Skeletal muscle satellite cell (primary cell): Measurements from ENCODE around the gene H6PD.

Experiments
- H3K27me3 ChIP-seq: 2 replicates; pipeline ENCODE4 v1.7.0; 2013; ENCODE audit warnings: low read length; ENCODE audit not compliant: control insufficient read depth, insufficient read depth
- H3K36me3 ChIP-seq: 2 replicates; pipeline ENCODE4 v1.7.0; 2013; ENCODE audit warnings: mild to moderate bottlenecking, control low read depth, low read length; ENCODE audit not compliant: insufficient read depth
- H3K4me1 ChIP-seq: 2 replicates; pipeline ENCODE4 v1.7.0; 2013; ENCODE audit warnings: low read length; ENCODE audit not compliant: control insufficient read depth, insufficient read depth
- H3K4me2 ChIP-seq: 2 replicates; pipeline ENCODE4 v1.7.0; 2013; ENCODE audit warnings: mild to moderate bottlenecking, low read length
- H3K4me3 ChIP-seq: 2 replicates; pipeline ENCODE4 v1.7.0; 2013; ENCODE audit warnings: low read length
- H3K9ac ChIP-seq: 2 replicates; pipeline ENCODE4 v1.7.0; 2013; ENCODE audit warnings: mild to moderate bottlenecking, low read depth, low read length, moderate library complexity
- H3K9me3 ChIP-seq: replicated peaks from 2 replicates; pipeline ENCODE4 v1.7.0; 2013; ENCODE audit warnings: mild to moderate bottlenecking, control low read depth, low read length

The H6PD gene

DNA sequence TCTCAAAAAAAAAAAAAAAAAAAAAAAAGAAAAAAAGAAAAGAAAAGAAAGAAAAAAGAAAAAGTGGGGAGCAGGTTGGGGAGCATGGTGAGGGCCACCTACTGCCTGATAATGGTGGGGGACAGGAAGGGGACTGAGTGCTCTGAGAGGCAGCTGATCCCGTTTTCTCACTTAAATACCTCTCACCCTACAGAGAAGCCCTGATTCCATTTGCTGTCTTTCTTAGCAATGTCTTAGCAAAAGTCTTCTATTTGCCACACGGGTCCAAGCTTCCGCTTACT is 692 bp upstream of the H6PD start:
- peaks cover 52% of the 10 kb centered on the region for H3K4me1 ChIP-seq
- H3K9ac ChIP-seq = peak overlapping the region; percentile 78

DNA sequence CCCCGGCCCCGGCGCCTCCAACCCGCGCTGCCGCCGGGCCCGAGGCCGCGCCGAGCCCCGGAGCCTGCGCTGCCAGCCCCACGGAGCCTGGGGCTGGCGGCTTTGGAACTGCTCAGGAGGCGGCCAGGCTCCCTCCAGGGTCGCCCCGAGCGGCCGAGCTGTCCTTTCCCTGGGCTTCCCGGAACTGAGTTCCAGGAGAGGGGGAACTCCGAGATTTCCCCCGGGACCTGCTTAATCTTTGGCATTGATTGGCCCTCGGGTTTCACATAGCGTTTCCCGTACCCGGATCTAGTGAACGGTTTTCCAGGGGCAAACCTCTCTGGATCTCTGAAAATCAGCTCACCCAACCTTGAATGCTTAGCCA is 504 bp downstream of the H6PD start:
- peak overlapping the region; percentile 83 for H3K4me2 ChIP-seq
- peak overlapping the region; percentile 82 for H3K4me3 ChIP-seq
- H3K9ac ChIP-seq = peak overlapping the region; percentile 98
- peaks cover 63% of the 10 kb centered on the region for H3K4me1 ChIP-seq
- no peaks in the 10 kb centered on the region for H3K36me3 ChIP-seq
- H3K9me3 ChIP-seq = no peaks in the 10 kb centered on the region
- no peaks in the 10 kb centered on the region for H3K27me3 ChIP-seq

More for the DNA sequence above, 692 bp upstream of the H6PD start:
- no peaks in the 10 kb centered on the region for H3K27me3 ChIP-seq
- H3K36me3 ChIP-seq = no peaks in the 10 kb centered on the region
- H3K4me2 ChIP-seq = peak overlapping the region; percentile 88
- peak overlapping the region; percentile 70 for H3K4me3 ChIP-seq
- H3K9me3 ChIP-seq = no peaks in the 10 kb centered on the region

DNA sequence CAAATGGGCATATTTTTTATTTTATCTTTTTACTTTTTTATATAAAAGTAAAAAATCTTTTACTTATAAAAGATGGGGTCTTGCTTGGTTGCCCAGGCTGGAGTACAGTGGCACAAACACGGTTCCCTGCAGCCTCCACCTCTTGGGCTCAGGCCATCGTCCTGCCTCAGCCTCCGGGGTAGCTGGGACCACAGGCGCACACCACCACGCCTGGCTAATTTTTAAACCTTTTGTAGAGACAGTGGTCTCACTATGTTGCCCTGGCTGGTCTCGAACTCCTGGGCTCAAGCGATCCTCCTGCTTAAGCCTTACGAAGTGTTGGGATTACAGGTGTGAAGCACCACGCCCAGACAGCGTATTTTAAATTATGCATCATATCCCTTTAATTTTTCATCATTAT is 986 bp downstream of the H6PD start:
- Histone ChIP-seq H3K4me3 (peak overlapping the region; percentile 82), H3K4me1 (peaks cover 68% of the 10 kb centered on the region)

DNA sequence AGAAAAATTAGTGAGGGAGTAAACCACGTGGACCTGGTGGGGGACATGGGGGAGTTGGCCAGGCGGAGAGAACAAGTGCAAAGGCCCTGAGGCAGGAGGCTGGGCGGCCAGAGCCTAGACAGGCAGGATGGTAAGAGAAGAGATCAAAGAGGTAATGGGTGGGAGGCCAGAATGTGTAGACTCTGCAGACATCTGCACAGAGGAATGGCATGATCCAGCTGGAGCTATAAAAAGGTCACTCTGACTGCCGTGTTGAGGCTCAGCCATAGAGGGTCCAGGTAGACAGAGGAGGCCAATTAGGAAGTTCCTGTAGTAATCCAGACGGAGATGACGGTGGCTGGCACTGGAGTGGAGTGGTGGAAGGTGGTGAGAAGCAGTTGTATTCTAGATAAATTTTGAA is 3.6 kb downstream of the H6PD start:
- no peak overlapping the region for H3K4me3 ChIP-seq
- H3K27me3 ChIP-seq = no peaks in the 10 kb centered on the region
- H3K4me1 ChIP-seq = peaks cover 79% of the 10 kb centered on the region
- peak overlapping the region; percentile 11 for H3K9ac ChIP-seq
- H3K4me2 ChIP-seq = peak overlapping the region; percentile 12
- peaks cover 8% of the 10 kb centered on the region for H3K36me3 ChIP-seq
- H3K9me3 ChIP-seq = no peaks in the 10 kb centered on the region

More for the DNA sequence above, 986 bp downstream of the H6PD start:
- Histone ChIP-seq H3K27me3 (no peaks in the 10 kb centered on the region), H3K9ac (peak overlapping the region; percentile 98), H3K9me3 (no peaks in the 10 kb centered on the region), H3K4me2 (peak overlapping the region; percentile 83), H3K36me3 (no peaks in the 10 kb centered on the region)

DNA sequence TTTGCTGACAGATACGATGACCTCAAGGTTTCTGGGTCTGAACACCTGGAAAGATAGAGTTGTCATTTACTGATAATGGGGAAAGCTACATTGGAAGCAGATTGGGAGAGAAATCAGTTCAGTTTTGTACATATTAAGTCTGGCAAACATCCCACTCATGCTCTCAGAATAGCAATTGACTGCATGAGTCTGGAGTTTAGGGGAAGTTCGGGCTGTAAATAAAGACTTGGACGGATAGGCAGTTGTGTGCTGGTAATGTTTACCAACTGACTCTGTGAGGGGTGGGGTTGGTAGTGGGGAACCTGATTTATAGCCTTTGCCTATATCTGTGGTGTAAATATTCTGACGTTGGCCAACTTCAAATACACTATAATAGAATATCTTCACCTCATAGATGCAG is 4.0 kb downstream of the H6PD start:
- peaks cover 78% of the 10 kb centered on the region for H3K4me1 ChIP-seq
- H3K36me3 ChIP-seq = peaks cover 12% of the 10 kb centered on the region
- H3K9ac ChIP-seq = peak overlapping the region; percentile 89
- H3K4me2 ChIP-seq = peak overlapping the region; percentile 12
- H3K9me3 ChIP-seq = no peaks in the 10 kb centered on the region
- no peak overlapping the region for H3K4me3 ChIP-seq
- H3K27me3 ChIP-seq = no peaks in the 10 kb centered on the region

DNA sequence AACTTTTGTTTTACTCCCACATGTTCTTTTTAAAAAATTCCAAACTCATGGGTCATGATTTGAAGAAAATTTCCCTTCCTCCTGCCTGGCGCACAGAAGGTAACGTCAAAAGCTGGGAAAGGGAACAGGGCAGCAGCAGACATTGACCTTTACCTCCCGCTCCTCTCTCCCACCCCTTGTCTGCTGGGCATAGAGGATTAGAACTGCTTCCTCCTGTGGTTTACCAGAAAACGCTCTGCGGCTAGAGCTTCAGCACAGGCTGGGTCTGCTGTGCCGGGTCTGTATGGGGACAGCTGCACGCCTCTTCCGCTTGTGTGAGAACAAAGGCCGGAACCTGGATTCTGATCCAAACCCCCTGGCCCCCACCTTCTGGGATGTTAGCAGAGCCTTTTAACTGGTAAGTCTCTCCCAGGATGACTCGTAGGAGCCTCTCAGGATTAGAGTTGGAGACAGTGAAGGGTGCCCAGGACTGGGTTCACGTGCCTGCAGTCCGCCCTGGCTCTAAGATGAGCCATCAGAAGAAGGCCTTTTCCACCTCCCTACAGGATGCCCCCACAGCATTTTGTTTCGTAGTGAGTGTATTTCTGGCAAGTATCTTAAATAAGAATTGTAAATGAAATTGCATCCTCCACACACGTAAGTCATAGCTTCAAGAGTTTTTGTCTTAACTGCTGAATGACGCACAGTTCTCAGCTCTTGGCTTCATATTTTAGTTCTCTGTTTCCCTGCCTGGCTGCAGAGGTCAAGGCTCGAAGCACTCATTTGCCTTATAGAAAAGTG is 5.2 kb downstream of the H6PD start:
- Histone ChIP-seq H3K9ac (peak overlapping the region; percentile 89), H3K4me2 (peak overlapping the region; percentile 76), H3K4me1 (peaks cover 81% of the 10 kb centered on the region), H3K9me3 (no peaks in the 10 kb centered on the region), H3K27me3 (no peaks in the 10 kb centered on the region), H3K36me3 (peaks cover 13% of the 10 kb centered on the region), H3K4me3 (peak overlapping the region; percentile 52)

DNA sequence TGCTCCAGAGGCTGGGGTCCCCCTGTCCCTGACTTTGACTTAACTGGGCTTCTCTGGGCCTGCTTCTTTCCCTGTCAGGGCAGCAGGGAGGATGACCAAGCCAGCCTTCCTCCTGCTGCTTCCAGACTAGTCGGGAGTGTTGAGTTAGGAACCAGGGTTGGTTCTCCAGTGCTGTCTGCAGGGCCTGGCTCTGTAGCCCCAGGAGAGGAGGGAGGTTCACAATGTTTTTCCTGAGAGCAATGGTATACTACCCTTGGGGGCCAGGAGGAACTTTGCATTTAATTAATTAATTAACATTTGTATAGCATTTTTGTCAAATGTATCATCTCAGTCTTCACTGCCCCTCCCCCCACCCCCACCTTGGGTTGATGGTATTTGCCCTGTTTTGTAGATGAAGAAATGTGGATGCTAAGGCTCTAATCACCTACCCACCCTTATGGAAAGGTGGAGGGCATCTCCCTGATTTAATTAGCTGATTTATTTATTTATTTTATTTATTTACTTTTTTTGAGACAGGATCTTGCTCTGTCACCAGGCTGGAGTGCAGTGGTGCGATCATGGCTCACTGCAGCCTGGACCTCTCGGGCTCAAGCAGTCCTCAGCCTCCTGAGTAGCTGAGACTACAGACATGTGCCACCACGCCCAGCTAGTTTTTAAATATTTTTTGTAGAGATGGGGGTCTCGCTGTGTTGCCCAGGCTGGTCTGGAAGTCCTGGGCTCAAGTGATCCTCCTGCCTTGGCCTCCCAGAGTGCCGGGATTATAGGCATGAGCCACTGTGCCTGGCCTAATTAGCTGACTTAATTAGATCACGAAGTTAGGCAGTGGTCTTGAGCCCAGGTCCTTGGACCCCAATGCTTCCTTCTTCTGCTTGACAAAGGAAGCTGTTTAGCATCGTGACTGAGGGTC is 6.6 kb downstream of the H6PD start:
- H3K9me3 ChIP-seq = no peaks in the 10 kb centered on the region
- peak overlapping the region; percentile 76 for H3K4me2 ChIP-seq
- peak overlapping the region; percentile 52 for H3K4me3 ChIP-seq
- H3K36me3 ChIP-seq = peaks cover 25% of the 10 kb centered on the region
- H3K4me1 ChIP-seq = peaks cover 74% of the 10 kb centered on the region
- H3K27me3 ChIP-seq = no peaks in the 10 kb centered on the region
- peak overlapping the region; percentile 89 for H3K9ac ChIP-seq

DNA sequence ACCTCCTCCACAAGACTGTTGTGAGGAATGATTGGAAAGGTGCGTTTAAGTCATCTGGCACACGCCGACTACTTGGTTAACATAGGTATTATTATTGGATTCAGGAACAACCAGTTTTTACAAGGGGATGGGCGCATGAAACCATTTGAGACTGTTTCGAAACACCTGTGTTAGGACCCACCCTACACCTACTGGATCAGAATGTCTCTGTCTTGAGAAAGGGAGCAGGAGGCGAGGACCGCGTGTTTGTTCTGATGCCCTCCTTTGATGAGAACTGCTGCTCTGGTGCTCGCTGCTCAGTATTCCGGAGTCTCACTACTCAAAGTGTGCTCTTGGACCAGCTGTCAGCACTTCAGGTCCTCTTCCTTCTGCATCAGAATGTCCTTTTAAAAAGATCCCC is 7.3 kb downstream of the H6PD start:
- no peak overlapping the region for H3K4me3 ChIP-seq
- no peaks in the 10 kb centered on the region for H3K9me3 ChIP-seq
- peaks cover 31% of the 10 kb centered on the region for H3K36me3 ChIP-seq
- peak overlapping the region; percentile 50 for H3K4me2 ChIP-seq
- H3K4me1 ChIP-seq = peaks cover 71% of the 10 kb centered on the region
- no peaks in the 10 kb centered on the region for H3K27me3 ChIP-seq
- peak overlapping the region; percentile 45 for H3K9ac ChIP-seq

DNA sequence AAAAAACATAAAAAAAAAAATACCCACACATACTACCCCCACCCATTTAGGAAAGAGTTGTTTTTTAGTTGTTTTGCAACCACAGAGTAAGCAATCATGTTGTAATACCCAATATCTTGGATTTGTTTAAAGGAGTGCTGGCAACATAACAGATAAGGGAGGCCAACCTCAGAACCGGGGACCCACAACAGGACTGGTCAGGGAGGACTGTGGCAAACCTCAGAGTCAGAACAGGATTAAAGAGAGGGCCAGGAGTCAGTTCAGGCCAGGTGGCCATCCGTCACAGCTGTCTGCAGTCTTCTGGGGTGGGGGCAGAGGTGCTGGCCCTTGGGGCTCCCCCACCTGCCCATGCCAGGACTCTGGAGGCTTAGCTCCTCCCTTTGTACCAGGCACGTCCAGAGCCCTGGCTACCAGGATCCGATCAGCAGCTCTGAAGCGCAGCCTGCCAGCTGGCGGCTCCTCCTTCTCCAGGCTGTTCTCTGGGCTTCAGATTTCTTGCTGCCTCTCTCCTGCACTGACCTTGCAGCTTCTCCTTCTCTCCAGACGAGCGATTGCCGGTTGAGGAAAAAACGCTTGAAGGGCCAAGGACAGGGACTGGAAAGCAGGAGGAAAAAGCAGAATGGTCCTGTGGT is 7.9 kb downstream of the H6PD start:
- peaks cover 76% of the 10 kb centered on the region for H3K4me1 ChIP-seq
- H3K27me3 ChIP-seq = no peaks in the 10 kb centered on the region
- peak overlapping the region; percentile 50 for H3K4me2 ChIP-seq
- H3K36me3 ChIP-seq = peaks cover 36% of the 10 kb centered on the region
- no peaks in the 10 kb centered on the region for H3K9me3 ChIP-seq
- H3K4me3 ChIP-seq = peak overlapping the region; percentile 11
- peak overlapping the region; percentile 45 for H3K9ac ChIP-seq

DNA sequence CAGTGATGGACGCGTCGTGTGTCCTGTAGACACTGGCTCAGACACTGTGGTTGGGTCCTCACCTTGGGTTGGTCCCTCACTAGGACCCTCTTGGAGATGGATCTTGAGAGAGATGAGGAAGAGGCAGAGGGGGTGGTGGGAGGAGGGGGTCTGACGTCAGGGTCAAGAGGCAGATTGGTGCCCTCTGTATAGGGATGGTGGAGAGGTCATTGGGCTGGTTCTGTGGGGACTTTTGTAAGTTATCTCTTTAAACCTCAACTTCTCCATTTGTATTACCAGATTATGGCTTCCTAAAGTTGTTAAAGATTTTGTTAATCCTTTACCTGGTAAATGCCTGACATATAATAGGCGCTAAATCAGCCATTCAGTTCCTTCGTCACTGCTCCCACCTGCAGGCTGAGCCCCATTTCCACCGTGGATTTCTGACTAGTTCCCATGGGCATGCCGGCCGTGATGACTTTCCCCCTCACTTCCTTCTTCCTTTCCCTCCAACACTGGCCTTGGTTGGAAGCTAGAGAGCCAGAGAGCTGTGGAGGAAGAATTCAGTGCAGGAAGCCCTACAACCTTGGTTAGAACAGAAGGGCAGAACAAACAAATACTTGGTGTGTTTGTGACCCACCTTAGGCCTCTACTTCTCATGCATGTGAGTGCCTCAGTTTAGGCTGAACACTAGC is 8.6 kb downstream of the H6PD start:
- peak overlapping the region; percentile 50 for H3K4me2 ChIP-seq
- peaks cover 40% of the 10 kb centered on the region for H3K36me3 ChIP-seq
- no peaks in the 10 kb centered on the region for H3K9me3 ChIP-seq
- H3K27me3 ChIP-seq = no peaks in the 10 kb centered on the region
- peaks cover 80% of the 10 kb centered on the region for H3K4me1 ChIP-seq
- H3K9ac ChIP-seq = peak overlapping the region; percentile 45
- peak overlapping the region; percentile 11 for H3K4me3 ChIP-seq
